Stimulated activated CD8-positive, alpha-beta memory T cell treated with anti-CD3 and anti-CD28 coated beads, Interleukin-15, amount 100 ng/mL, for 4 hours (primary cell): ENCODE measurements around the gene RAB11FIP2.

Experiments
- DNase-seq, 2 donors: peaks; one replicate each; pipeline ENCODE4 v3.0.0-alpha.2; 2020; ENCODE audit warnings: low read depth in 2 of 2

RAB11FIP2 gene

DNA sequence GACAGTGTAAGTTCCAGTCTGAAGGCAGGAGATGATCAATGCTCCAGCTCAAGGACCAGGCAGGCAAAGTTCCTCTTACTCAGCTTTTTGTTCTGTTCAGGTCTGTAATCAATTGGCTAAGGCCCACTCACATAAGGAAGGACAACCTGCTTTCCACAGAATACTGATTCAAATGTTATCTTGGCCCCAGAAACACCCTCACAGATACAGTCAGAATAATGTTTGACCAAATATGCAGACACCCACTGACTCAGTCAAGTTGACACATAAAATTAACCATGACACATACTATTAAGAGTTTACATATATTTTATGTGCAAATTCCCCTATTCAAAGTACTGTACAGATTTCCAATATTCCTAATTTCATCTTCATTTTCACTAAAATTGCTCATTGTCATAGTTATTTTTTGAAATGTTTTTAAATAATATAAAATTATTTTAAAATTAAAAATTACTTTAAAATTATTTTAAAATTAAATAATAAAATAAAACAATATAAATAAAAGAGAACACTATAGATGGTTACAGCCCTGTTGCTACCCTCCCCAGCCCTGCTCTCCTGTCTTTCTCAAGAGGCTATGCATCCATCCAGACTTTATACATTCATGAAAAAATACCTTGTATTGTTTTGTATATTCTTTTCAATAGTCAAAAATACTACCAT lies 59.4 kb downstream of the RAB11FIP2 start:
- no peak for DNase-seq

DNA sequence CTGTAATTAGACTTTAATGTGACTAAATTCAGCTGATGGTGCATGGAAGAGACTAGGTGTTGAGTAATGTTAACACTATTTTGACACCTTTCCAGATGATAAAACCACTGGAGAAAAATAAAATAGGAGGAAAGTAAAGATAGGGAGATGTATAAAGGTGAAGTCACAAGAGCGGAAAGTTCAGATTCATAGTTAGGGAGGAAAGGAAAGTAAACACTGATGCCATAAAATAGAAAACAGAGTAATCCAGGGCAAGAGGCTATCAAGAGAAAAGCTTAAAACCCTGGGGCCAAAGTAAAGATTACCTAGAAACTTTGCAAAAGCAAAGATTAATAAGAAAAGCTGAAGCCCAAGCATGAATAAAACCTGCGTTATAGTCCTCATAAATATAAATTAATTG lies 62.8 kb downstream of the RAB11FIP2 start:
- DNase-seq, result no peak

DNA sequence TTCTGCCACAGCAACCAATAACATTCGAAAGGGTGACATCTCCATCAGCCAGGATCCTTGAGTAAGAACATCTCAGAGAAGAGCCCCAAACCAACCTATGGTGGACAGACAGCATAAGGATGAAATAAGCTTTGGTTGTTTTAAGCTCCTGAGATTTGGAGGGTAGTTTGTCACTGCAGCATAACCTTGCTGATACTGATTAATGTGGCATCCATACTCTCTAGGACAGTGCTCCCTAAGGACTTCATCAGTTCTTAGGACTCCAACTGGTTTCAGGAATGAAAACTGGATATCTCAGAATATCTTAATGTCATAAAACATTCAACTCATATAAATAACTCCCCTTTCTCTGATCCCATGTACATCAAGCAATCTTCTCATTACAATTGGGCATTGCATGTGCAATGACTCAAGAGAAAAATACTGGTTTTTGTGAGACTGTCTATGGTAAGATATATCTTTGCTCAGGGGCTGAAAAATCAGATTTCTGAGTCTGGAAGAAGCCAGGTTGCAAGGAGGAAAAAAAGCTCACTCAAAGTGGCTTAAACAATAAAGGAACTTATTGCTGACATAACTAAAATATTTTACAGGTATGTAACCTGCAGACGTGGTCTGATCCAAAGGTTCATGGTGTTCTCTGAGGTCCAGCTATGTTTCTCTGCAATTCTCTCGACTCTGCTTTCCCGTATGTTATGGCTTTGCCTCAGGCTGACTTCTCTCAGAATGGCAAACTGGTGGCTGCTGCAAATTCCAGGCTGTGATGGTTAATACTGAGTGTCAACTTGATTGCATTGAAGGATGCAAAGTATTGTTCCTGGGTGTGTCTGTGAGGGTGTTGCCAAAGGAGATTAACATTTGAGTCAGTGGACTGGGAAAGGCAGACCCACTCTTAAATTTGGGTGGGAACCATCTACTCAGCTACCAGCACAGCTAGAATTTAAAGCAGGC lies 65.7 kb downstream of the RAB11FIP2 start:
- DNase-seq, result no peak

DNA sequence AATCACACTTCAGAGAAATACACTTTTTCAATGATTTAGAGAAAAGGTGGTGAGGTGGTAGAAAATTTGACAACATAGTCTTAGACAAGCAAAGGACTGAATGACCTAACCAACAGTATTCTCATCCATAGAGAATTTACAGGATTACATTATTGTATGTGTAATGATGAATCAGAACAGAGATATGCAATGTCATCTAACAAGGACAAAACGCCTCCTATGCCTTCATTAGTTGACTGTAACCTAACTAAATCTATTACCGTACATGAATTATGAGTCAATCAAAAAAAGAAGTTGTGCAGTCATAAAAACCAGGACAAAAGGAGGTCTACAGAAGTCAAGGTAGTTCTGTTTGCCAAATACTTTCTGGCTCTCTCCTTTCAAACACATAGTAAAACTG lies 66.5 kb downstream of the RAB11FIP2 start:
- no peak for DNase-seq

DNA sequence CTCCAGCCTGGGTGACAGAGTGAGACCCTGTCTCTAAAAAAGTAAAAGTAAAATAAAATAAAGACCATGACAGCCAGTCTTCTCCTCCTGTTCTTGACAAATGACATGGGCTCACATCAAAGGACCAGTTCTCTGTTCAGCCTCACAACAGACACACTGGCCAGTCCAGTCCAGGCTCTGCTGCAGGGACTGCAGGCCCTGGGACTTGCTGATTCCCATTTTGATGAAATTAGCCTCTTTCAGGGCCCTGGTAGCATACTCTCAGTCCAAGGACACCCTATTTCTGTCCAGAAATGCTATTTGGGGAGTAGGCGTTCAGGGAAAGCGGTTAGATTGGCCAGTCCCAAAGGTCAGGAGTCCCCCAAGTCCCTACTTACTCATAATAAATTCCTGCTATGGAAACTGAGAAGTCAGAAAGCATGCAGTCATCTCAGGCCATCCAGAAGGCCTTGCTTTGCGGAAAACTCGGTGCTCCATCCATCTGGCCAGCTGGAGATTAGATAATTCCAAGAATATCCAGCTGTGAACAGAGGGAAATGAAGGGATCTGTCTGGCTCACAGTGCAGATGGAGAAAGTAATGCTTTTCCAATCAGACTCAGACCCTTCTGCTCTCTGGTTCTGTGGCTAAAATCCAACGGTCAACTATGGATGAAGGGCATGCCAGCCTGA lies 74.4 kb downstream of the RAB11FIP2 start:
- no peak for DNase-seq

DNA sequence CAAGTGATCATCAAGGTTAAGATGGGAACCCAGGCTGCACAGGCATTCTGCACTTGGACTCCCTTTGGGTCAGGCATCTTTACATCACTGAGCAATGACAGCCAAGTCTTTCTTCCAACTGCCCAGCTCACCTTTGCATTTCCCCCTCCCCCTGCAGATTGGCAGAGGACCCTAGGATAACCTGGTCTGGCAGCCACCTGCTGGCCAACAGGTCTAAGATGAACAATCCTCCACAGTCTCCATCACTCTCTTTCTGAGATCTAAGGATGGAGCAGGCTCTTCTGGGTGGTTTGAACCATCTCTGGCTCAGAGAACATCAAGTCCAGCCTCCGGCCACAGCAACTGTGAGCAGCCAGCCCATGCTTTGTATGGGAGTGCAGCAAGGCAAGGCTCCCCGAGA lies 75.8 kb downstream of the RAB11FIP2 start:
- DNase-seq, result no peak

DNA sequence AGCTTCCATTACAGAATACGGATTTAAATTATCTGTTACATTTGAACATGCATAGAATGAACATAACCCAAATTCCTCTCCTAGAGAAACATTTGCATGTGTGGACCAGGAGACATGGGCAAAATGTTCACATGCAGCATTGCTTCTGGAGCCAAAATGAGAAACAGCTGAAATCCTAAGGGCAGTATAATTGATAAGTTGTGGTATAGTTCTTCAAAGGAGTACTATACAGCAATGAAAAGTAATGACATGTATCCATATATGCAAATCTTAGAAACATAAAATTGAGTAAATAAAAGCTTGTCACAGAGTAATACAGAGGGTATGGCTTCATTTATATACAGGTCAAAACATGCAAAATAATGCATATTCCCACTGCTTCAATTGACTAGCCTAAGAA lies 77.1 kb downstream of the RAB11FIP2 start:
- DNase-seq, result no peak

DNA sequence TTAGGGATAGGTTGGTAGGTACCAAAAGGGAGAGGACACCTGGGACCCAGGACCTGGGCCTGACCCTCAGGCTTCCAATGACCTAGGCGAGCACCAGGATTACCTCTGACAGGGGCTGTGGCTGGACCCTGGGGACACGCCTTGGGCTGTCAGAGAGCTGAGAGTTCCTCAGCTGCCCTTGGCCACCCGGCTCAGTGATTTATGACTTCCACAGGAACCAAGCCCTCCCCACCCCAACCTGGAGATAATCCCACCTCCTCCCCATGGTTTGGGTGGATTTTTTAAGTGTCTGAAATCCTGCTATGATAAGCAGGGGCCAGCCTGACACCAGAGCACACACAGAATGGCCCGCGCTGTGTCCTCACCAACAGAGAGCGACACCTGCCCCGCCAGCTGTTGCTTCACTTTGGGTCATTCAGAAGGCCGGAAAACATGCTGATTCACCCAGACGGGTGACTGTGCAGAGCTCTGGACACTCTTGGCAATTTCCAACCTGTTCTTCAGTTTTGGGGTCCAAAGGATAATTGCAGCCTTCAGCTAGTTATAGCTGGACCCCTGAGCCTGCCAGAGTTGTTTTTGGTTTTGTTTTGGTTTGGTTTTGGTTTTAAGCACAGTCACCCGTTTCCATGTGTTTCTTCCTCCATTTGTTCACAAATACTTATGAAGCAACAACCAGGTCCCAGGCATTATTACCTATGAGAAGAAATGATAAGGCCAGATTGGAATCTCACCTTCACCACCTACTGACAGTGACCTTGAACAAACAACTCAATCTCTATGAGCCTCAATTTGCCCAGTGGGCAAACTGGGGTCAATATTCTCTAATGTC lies 78.2 kb downstream of the RAB11FIP2 start:
- no peak for DNase-seq

DNA sequence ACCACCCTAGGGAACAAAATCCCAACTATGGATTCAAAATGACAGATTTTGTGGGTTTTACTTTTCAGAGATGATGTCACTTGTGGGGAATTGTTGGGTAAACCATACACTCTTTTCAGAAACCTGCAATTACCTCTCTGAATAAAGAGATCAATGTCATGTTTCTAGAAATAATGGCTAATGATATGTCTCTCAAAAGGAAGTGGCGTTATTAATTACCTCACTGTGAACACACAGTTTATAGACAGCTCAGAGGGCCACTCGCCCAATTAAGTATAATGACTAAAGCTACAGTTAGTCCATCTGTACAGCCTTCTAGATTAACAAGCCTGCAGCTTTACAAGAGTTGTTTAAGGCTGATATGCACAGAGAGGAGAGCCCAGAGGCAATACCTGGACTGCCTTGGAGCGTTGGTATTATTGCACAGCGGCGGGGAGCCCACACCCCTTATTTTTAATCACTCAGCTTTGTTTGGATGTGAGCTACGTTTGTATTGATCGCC lies 79.5 kb downstream of the RAB11FIP2 start:
- no peak for DNase-seq

DNA sequence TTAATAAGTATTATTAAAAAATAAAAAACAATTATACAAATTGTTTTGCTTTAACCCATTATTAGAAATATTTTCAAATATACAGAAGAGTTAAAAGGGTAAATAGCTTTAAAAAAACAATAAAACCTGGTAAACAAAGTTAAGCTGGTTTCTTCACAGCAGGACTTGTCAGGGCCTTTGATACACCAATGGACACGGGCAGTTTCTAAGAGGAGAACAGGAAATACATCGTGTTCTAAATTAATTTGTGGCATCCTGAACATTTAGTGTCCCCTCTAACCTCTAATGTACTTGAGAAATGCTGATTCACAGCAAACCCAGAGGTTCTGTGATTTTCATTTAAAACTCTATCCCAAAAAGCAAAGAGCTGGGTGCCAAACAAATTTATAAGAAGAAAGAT lies 80.8 kb downstream of the RAB11FIP2 start:
- DNase-seq, result no peak

DNA sequence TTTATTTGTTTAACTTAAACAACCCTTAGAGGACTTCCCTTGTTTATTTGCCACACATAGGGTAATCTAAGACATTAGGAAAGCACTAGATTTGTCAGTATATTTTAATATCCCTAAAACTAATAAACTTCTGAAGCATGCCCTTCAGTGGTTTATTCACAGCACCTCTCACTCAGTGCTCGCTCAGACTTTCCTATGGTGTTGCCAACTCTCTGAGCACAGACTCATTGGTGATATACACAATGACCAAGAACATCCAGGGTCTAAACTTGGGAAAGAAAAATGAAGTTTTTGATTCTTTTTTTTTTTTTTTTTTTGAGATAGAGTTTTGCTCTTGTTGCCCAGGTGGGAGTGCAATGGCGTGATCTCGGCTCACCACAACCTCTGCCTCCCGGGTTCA lies 82.2 kb downstream of the RAB11FIP2 start:
- DNase-seq, result no peak

DNA sequence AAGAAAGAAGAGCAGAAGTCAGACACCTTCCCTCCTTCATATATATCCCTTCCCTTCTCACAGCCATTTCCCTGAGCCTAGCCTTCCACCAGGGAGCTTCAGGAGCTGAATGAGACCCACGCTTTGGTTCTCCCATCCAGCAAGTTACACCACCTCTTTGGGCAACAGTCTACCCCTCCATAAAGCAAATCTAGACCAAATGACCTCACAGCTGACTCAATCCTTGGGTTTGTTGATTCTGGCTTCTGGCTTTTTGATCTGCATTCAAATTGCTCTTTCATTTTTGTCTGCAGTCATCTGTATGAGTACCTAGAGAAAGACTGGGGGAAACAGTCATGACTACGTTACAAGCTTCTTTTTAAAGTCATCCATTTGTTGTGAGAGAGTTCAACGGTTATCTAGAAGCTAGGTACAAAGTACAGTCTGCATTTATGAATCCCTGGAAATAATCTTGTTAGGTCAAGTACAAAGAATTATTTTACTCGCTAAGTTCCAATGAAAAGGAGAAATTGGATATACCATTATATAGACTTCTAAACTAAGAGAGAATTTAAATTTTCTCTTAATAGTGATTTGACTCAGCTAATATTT lies 86.3 kb downstream of the RAB11FIP2 start:
- DNase-seq, result no peak

DNA sequence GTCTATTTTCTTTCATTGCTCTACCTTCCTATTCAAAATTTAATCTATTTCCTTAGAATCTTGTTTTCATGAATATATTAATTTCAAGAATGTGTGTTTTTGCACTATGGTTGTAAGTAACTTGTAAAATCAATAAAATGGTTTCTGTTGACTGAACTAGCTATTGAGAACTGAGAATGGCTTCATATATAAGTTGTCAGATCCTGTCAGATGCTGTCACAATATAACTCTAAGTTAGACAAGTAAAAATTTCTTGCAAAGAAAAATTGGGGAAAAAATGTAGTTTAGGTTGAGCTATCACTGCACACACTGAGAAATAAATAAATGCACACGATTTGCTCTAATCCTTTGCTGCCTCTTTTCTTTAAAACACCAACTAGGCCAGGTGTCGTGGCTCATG lies 89.8 kb downstream of the RAB11FIP2 start:
- no peak for DNase-seq

DNA sequence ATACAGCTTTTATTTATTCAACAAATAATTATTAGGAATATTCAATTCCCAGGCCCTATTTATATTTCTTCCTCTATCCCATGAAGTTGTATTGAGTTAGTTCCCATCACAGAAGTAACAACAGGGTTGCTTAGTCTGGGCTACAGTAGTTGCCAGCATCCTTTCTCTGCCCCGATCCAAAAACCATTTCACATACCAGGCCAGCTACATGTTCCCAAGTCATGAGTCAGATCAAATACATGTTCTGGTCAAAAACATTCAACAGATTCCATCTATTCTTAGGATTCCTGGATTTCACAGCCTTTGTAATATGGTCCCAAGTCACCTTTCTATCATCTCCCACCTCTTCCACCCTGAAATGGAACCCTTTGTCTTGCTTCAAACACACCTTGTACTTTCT lies 91.6 kb downstream of the RAB11FIP2 start:
- no peak for DNase-seq
